ENCODE results near the gene KIAA1217.

Gene KIAA1217

DNA sequence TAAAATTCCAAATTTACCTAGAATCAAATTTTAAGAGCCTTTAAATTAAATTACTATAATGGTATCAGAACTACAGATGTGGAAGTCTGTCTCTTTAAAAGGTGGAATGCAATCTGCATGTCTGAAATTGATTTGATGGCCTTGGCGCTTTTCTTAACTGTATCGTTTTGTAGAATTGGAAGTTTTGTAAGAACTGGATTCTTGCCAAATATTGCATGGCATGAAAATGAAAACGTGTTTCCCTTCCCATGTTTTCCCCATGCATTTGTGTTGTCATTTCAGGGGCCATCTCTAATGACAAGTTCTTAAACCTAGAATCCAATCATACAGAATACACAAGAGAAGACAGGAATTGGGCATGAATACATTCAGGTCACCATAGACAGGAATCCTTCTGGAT is 162.5 kb downstream of the KIAA1217 start:
- DNase-seq (ENCODE audit: low spot score) = no peak

DNA sequence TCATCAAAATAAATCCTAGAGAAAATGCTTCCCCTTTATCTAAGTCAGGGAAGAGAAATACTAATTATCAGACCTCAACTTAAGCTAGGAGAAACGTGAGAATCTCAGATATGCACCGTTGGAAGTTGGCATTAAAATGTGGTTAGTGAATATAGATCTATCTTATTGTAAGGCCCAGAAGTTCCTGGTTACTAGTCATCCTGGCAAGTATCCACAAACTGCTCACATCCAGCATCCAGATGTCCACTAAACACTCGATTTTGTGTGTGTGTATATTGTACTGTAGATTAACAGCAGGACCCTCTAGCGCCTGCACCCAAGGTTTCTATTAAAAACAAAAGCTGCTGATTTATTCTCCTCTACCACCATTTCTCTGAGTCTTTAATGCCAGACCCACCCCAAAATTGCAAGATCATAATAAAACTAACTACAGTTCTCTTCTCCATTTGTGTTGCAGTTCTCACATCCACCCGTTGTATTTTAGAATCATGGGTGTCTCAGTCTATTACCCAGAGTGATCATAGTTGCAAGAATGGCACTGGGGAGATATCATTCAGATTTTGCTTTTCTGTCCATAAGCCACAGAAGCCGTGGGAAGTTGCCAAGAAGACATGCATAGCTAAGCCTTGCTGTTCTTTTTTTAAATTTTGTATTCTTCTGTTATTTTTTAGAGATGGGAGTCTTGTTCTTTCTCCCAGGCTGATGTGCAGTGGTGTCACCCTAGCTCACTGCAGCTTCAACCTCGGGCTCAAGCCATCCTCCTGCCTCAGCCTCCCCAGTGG is 165.4 kb downstream of the KIAA1217 start:
- no peak for DNase-seq (ENCODE audit: low spot score)

DNA sequence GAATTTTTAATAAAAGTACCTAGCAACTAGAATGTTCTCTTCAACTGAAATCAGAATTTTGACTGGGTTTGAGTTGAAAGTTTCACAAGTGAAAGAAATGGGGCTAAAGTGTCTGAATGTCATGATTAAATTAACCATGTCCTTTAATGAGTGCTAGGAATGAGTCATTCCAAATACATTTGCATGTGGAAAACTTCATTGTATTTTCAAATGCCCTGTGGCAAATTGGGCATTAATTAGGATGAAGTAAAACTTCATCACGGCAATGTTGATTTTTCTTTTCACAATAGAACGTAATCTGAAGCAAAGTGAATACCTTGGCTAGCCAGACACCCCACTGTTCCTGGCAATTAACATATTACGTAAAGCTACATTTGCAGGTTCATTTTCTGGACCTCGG is 166.6 kb downstream of the KIAA1217 start:
- DNase-seq (ENCODE audit: low spot score) = no peak

DNA sequence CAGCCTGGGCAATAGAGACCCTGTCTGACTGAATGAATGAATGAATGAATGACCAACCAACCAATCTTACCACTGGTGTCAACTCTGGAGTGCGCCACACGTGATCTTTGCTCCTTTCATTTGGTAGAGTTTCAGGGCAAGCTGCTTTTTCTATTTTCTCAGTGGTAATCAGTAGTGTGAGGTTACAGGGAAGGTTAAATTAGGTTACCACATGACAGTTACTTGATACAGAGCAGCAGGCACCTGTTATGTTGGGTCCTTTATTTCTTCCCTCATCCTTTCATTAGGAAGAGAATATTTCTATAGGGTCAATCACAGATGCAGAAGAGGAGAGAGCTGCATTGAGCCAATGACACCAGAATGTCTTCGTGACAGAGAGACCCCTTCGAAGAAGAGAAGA is 167.8 kb downstream of the KIAA1217 start:
- DNase-seq (ENCODE audit: low spot score) = peak; percentile 4

DNA sequence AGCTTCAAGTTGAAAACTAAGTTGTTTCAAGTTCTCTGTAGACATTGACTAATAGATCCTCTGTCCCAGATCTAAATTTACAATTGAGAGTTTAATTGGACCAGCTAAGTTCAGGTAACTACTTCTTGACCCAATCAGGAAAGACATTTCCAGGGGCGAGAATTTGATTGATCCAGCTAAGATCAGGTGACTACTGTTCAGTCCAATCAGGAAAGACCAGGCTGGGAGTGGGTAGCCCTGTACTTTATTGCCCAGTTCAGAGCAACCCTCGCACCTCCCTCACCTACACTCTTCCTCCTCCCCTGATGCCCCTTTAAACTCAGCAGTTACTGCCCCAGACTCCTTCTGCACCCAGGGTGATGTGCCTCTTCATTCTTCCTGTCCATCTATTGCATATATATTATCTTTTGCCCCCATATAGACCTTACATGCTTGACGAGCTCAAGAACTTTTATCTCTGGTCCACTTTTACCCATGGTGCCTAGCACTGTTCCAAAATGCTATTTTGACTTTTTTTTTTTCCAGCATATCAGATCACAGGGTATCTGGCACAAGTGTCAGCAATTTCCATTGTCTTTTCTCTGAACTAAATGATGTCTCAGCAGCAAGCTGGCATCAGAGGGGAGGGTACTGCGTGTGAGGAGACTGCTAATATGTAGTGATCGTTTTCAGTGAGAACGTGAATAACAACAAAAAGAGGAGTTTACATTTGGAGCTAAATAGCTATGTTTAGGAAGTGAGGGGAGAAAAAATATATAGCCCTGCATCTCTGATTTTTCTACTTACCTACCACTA is 169.4 kb downstream of the KIAA1217 start:
- no peak for DNase-seq (ENCODE audit: low spot score)

DNA sequence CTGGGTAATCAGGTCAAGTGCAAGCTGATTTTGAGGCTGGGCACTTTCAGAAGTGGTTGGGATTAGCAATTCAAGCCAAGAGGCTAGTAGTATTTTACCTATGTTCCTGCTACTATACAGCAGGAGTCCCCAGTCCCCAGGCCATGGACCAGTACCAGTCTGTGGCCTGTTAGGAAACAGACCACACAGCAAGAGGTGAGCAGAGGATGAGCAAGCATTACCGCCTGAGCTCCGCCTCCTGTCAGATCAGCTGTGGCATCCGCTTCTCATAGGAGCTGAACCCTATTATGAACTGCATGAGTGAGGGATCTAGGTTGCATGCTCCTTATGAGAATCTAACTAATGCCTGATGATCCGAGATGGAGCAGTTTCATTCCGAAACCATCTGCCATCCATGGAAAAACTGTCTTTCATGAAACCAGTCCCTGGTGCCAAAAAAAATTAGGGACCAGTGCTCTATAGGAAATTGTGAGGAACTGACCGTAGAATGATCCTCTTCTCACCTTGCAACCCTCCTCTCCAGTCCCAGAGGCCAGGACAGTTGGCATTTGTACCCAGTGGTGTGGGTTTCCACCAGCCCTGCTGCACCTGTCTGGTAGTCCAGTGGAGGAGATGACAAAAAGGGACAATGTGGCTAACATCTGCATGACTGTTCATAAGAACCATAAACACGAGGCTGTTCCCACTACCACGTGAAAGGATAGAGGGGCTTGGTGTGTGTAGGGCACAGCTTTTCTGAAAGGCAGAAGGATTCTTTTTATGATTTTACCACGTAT is 172.5 kb downstream of the KIAA1217 start:
- DNase-seq (ENCODE audit: low spot score) = no peak

DNA sequence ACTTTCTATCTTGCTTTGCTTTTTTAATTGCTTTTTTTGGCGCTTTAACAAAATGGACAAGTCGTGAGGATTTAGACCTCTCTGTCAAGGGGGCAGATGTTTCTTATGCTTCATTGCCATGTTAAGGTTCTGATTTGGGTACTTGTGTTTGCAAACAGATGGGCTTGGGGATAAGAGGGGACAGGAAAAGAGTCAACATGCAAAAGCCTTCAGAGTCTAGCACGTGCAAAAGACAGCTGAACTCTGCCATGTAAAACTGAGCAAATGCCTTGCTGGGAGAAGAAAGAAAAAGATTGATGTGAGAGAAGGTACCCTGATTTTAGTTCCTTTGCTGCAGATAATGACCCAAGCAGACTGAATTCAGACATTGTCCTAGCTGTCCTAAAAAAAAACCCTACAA is 173.1 kb downstream of the KIAA1217 start:
- no peak for DNase-seq (ENCODE audit: low spot score)

DNA sequence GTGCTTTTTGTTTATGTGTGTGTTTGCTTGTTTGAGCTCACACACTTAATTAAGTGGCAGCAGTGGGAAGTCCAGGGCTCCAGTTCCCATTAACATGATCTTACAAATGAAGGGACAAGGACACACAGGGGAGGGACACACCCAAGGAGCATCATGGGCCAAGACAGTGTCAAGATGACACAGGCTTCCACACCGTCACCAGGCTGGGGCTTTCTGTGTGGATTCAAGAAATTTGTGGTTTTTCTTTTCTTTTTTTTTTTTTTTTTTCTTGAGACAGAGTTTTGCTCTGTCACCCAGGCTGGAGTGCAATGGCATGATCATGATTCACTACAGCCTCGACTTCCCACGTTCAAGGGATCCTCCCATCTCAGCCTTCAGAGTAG is 173.6 kb downstream of the KIAA1217 start:
- DNase-seq (ENCODE audit: low spot score) = no peak

DNA sequence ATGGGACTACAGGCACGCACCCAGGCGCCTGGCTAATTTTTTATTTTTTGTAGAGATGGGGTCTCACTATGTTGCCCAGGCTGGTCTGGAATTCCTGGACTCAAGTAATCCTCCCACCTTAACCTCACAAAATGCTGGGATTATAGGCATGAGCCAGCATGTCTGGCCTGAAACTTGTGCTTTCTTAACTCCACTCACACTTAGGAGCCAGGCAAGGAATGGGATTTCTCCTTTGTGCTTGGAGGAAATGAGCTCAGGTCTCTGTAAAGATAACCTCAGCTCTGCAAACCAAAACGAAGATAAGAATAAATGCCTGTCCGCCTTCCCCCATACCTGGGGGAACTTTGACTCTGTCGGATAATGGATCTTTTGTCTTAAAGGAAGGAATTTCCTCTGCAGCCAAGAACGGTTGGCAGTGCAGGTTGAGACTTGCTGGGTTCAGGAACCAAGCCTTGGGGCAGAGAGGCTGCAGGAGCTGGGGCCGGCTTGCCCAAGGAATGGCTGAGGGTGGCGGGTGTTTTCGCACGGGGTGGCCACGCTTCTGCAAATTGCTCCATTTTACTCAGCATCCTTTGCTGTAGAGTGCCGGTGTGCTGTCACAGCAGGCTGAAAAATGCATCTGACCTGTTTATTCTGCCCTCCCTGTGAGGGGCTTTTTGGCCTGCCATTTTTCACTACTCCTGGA is 174.2 kb downstream of the KIAA1217 start:
- no peak for DNase-seq (ENCODE audit: low spot score)

DNA sequence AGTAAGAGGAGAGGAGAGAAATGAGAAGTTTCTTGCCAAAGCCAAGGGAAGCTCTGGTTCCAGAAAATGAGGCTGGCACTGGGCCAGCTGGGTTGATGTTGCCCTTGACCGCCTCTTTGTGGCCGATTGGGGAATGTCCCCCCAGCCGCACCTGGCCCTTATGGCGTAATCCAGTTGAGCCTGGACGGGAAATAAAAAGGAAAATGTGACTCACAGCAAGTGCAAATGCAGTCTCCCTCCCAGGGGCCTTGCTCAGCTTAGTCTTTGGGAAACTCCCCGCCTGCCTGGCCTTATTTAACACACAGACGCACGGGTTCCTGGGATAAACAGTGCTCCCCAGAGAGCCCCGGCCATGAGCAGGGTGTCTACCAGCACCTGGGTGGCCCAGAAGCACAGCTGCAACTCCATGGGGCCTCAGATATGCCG is 174.8 kb downstream of the KIAA1217 start:
- DNase-seq (ENCODE audit: low spot score) = no peak

DNA sequence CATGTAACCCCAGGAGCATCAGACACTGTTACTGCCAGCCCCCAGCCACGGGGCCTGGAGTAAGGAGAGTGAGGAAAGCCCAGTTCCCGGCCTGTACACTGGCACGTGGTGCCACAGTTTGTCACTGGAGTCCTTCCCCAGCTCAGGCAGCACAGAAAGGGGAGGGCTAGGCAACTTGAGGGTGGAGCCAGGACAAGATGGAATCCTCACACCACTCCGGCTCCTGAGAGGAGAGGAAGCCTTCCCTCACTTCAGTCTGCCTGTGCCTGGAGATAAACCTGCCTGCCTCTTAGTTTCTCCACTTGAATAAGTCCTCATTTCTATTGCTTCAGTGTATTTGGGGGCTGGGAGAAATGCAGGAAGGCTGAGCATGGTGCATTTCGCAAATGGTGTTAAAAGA is 176.0 kb downstream of the KIAA1217 start:
- DNase-seq (ENCODE audit: low spot score) = no peak

DNA sequence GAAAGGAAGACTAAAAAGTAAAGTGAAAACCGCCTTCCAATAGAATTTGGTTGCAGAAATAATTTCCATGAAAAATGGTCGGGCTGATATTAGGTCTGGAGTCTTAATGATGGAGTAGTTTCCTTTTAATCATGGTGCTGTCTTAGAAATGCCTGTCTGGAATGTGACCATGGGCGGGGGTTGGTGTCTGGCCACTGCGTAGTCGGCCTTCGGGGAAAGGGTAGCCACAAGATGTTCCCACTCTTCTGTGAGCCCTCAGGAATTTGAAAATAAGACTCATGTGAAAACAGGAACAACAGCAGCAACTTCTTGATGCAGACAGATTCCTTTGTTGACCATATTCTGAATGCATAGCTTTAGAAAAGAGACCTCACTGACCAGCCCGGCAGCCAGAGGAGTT is 176.8 kb downstream of the KIAA1217 start:
- DNase-seq (ENCODE audit: low spot score) = no peak

DNA sequence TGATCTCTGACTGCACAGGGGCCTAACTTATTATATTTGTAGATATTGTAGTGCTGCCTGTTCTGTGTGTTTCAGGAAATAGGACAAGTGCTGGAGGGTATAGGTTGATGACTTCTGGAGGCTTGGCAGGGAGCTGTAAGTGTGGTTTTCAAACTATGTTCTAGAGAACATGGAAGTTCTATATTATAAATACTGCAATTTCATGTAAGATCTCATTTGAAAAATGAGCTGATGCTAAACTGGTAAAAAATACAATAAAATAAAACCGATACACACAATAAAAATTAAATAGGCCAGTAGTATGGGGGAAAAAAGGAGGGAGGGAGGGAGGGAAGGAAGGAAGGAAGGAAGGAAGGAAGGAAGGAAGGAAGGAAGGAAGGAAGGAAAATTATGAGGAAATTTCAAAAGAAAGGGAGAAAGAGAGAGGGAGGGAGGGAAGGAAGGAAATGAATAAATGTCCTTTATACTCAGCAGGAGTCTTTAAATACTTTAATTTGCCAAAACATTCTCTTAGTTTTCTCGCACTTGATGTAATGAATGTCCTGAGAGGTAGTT is 181.3 kb downstream of the KIAA1217 start:
- DNase-seq (ENCODE audit: low spot score) = no peak

DNA sequence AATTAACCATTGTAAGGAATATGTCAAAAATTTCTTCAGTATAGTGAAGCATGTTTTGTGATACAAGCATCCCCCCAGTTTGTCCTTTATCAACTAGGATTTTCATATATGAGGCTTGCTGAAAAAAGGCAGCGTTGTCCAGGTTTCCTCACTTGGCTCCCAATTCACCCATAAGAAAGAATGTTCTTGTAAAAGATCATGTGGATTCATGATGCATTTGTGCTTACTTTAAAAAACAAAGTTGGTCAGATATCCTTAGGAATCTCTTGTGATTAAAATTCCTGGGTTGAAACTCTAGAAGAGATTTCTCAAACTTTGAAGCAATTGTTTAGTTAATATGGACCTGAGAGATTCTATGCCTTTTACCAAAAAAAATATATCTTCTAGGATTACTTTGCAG is 181.8 kb downstream of the KIAA1217 start:
- DNase-seq (ENCODE audit: low spot score) = no peak

DNA sequence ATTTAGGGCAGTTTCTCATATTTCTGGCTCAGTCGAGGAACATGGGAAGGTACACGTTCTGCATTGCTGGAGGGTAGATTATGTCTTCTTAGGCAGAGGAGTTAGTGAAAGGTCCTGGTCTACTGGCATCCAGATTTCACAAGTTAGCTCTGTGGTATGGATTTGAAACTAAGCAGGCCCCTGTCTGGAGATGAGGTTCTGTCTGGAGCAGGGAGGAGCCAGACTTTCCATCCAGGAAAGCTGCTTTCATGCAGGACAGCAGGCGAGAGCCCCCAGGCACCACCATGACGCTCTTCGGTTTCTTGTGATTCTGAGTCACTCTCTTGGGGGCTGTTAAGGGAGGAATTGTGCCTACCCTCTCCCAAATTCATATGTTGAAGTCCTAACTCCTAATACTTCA is 184.3 kb downstream of the KIAA1217 start:
- no peak for DNase-seq (ENCODE audit: low spot score)

DNA sequence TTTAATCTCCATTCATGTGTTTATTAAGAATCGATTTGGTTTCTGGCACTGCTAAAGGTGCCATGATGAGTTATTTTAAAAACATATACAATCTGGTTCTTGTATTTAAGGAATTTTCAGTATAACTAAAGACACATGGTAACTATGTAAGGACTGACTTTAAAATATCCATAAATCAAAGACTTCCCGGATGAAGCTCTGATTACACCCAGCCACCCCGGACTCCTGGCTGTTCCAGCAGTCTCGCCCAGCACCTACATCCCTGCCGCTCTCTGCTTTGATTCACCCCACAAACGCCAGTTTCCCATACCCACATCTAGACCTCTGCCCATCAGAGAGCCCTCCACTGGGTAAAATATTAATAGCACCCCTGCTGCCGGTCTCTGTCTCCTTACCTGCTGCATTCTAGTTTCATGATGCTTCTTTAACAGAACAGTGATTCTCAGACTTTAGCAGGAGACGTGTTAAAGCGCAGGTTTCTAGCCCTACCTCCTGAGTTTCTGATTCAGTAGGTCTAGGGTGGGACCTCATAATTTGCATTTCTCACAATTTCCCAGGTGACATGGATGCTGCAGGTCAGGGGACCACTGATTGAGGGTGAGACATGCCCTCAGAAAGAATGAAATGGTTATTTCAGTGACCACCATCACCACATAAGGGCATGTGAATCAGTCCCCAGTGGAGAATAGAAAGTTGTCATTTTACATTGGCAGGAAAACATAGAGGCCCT is 185.7 kb downstream of the KIAA1217 start:
- no peak for DNase-seq (ENCODE audit: low spot score)

DNA sequence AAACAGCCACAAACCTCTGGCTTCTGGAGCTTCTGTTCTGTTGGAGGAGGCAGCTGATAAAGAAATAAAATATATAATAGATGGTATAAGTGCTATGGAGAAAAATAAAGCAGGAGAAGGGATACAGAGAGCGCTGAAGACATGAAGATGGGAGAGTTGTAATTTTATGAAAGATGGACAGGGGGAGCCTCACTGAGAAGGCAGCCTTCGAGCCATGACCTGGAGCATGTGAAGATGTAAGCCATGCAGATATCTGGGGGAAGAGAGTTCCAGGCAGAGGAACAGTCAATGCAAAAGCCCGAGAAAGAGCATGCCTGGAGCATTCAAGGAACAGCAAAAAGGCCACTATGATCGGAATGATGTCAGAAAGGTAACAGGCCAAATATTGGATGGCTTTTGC is 187.5 kb downstream of the KIAA1217 start:
- no peak for DNase-seq (ENCODE audit: low spot score)

DNA sequence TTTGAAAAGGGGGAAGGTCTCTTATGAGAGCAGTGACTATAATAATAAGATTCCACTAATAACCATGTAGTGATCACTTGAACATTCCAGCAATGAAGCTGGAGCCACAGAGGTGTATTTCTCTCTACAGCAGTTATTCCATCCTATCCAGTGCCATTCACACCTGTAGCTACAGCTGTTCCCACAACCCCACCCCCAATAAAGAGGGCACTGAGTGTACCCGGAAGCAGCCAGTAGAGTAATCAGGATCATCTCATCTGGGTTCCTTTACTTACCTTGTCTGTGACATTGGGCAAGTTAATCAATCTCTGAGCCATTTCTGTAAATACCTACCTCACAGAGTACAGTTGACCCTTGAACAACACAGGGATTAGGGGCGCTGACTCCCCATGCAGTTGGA is 188.7 kb downstream of the KIAA1217 start:
- no peak for DNase-seq (ENCODE audit: low spot score)

DNA sequence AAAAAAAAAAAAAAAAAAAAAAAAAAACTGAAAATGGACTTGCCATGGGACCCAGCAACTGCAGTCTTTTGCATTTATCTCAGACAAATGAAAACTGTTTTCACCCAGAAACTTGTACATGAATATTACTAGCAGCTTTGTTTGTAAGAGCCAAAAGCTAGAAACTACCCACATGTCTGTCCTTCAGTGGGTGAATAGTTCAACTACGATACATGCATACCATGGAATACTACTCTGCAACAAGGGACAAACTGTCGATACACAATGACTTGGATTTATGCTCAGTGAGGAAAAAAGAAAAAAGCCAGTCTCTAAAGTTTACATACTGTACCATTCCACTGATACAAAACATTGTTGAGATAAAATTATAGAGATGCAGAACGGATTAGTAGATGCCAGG is 195.6 kb downstream of the KIAA1217 start:
- no peak for DNase-seq (ENCODE audit: low spot score)

DNA sequence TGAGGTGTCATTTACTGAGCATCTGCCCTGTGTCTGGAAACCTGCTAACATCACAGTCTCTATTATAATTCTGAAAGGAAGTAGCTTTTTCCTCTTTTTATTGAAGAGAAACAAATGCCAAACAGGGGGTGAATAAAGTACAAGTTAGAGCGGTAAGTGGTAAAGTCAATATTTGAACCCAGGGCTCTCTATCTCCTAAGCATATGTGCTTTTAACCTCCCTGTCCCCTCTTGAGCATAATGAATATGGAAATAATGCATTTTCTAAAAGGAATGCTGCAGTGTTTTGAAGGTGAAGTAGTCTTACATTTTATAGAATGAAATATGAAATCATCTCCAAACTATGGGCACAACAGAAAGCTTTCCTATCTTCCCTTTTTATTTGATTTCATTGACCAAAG is 196.7 kb downstream of the KIAA1217 start:
- DNase-seq (ENCODE audit: low spot score) = no peak
